ENCODE data around the gene NRG3.
"Not testable (repeated sequence)": the region's sequence is repeated elsewhere in the genome, so short reads cannot be mapped to it uniquely, and the experiment has no call there.

NRG3 gene

GRCh38 chr10:81963606-81964005 is 88.6 kb downstream of the NRG3 start:
- DNase-seq: no peak

- no peak for DNase-seq
These were observed 92.7 kb downstream of the NRG3 start for GRCh38 chr10:81967716-81968115.

GRCh38 chr10:81969136-81969535 is 94.1 kb downstream of the NRG3 start:
- no peak for DNase-seq

GRCh38 chr10:81978238-81978637 is 103.2 kb downstream of the NRG3 start:
- no peak for DNase-seq

- no peak for DNase-seq
These were observed 106.7 kb downstream of the NRG3 start for GRCh38 chr10:81981724-81982123.

GRCh38 chr10:81984428-81984827 is 109.4 kb downstream of the NRG3 start:
- DNase-seq: no peak

- DNase-seq: no peak
These were observed 120.3 kb downstream of the NRG3 start for GRCh38 chr10:81995254-81995653.

- DNase-seq: no peak
These were observed 121.9 kb downstream of the NRG3 start for GRCh38 chr10:81996927-81997326.

GRCh38 chr10:82020999-82021398 is 146.0 kb downstream of the NRG3 start:
- no peak for DNase-seq

- no peak for DNase-seq
These were observed 152.7 kb downstream of the NRG3 start for GRCh38 chr10:82027711-82028110.

GRCh38 chr10:82037076-82037475 is 162.1 kb downstream of the NRG3 start:
- DNase-seq: no peak

GRCh38 chr10:82038587-82038986 is 163.6 kb downstream of the NRG3 start:
- DNase-seq: no peak

GRCh38 chr10:82040336-82040735 is 165.3 kb downstream of the NRG3 start:
- DNase-seq: no peak

- no peak for DNase-seq
These were observed 166.0 kb downstream of the NRG3 start for GRCh38 chr10:82041018-82041417.

- DNase-seq: no peak
These were observed 181.4 kb downstream of the NRG3 start for GRCh38 chr10:82056391-82056790.

GRCh38 chr10:82067192-82067591 is 192.2 kb downstream of the NRG3 start:
- not testable (repeated sequence) for DNase-seq

- DNase-seq: no peak
These were observed 193.5 kb downstream of the NRG3 start for GRCh38 chr10:82068501-82068900.

- no peak for DNase-seq
These were observed 196.2 kb downstream of the NRG3 start for GRCh38 chr10:82071231-82071630.

GRCh38 chr10:82072124-82072523 is 197.1 kb downstream of the NRG3 start:
- no peak for DNase-seq

- no peak for DNase-seq
These were observed 200.6 kb downstream of the NRG3 start for GRCh38 chr10:82075605-82076004.

GRCh38 chr10:82084496-82084895 is 209.5 kb downstream of the NRG3 start:
- no peak for DNase-seq

- DNase-seq: no peak
These were observed 209.9 kb downstream of the NRG3 start for GRCh38 chr10:82084904-82085303.

GRCh38 chr10:82089327-82089726 is 214.3 kb downstream of the NRG3 start:
- no peak for DNase-seq

- DNase-seq: no peak
These were observed 216.4 kb downstream of the NRG3 start for GRCh38 chr10:82091413-82091812.

GRCh38 chr10:82092111-82092510 is 217.1 kb downstream of the NRG3 start:
- DNase-seq: no peak

- DNase-seq: no peak
These were observed 249.7 kb downstream of the NRG3 start for GRCh38 chr10:82124713-82125112.
